HEK293 (cell line): ENCODE measurements around the gene PLXNA2.

Experiments
- GFI1B ChIP-seq: fragments of 450-650 bp; formaldehyde crosslinking; IDR thresholded peaks from 2 replicates; pipeline ENCODE4 v1.5.1; 2016; ENCODE audit warnings: missing biosample characterization, missing genetic modification characterization
- GLIS1 ChIP-seq: fragments of 450-650 bp; formaldehyde crosslinking; IDR thresholded peaks from 2 replicates; pipeline ENCODE4 v1.5.1; 2016; ENCODE audit warnings: missing biosample characterization, missing genetic modification characterization
- HOXA7 ChIP-seq: sonication (generic); formaldehyde crosslinking; IDR thresholded peaks from 2 replicates; pipeline ENCODE4 v1.8.1; 2022; ENCODE audit warnings: missing genetic modification reagents, borderline replicate concordance
- OSR2 ChIP-seq: fragments of 450-650 bp; formaldehyde crosslinking; IDR thresholded peaks from 2 replicates; pipeline ENCODE4 v1.5.1; 2016; ENCODE audit warnings: missing biosample characterization, missing genetic modification characterization
- OVOL3 ChIP-seq: fragments of 450-650 bp; formaldehyde crosslinking; IDR thresholded peaks from 2 replicates; pipeline ENCODE4 v1.5.1; 2016; ENCODE audit warnings: missing biosample characterization, missing genetic modification characterization
- TRIM28 ChIP-seq: IDR thresholded peaks from 2 replicates; pipeline ENCODE4 v1.6.1; 2011; ENCODE audit warnings: low read length, control low read depth, borderline replicate concordance
- WT1 ChIP-seq: fragments of 450-650 bp; formaldehyde crosslinking; IDR thresholded peaks from 2 replicates; pipeline ENCODE4 v1.5.1; 2016; ENCODE audit warnings: missing biosample characterization, missing genetic modification characterization
- YY2 ChIP-seq: fragments of 450-650 bp; formaldehyde crosslinking; IDR thresholded peaks from 2 replicates; pipeline ENCODE4 v1.5.1; 2016; ENCODE audit warnings: missing biosample characterization, missing genetic modification characterization
- ZBTB20 ChIP-seq: fragments of 450-650 bp; formaldehyde crosslinking; IDR thresholded peaks from 2 replicates; pipeline ENCODE4 v1.5.1; 2016; ENCODE audit warnings: missing biosample characterization, missing genetic modification characterization
- ZBTB21 ChIP-seq: fragments of 450-650 bp; formaldehyde crosslinking; IDR thresholded peaks from 2 replicates; pipeline ENCODE4 v1.5.1; 2017; ENCODE audit warnings: missing biosample characterization, missing genetic modification characterization
- ZNF121 ChIP-seq: fragments of 450-650 bp; formaldehyde crosslinking; IDR thresholded peaks from 2 replicates; pipeline ENCODE4 v1.5.1; 2016; ENCODE audit warnings: missing biosample characterization, missing genetic modification characterization
- ZNF184 ChIP-seq: fragments of 450-650 bp; IDR thresholded peaks from 2 replicates; pipeline ENCODE4 v1.5.1; 2018; ENCODE audit warnings: missing biosample characterization, mild to moderate bottlenecking, missing genetic modification characterization
- ZNF2 ChIP-seq: fragments of 450-650 bp; formaldehyde crosslinking; IDR thresholded peaks from 2 replicates; pipeline ENCODE4 v1.5.1; 2016; ENCODE audit warnings: missing biosample characterization, missing genetic modification characterization
- ZNF202 ChIP-seq: fragments of 450-650 bp; formaldehyde crosslinking; IDR thresholded peaks from 2 replicates; pipeline ENCODE4 v1.5.1; 2016; ENCODE audit warnings: missing biosample characterization, missing genetic modification characterization, borderline replicate concordance
- ZNF23 ChIP-seq: fragments of 450-650 bp; formaldehyde crosslinking; IDR thresholded peaks from 2 replicates; pipeline ENCODE4 v1.5.1; 2016; ENCODE audit warnings: missing biosample characterization, missing genetic modification characterization, borderline replicate concordance
- ZNF341 ChIP-seq: fragments of 450-650 bp; formaldehyde crosslinking; IDR thresholded peaks from 2 replicates; pipeline ENCODE4; 2016; ENCODE audit warnings: low read depth, missing biosample characterization, missing genetic modification characterization
- ZNF473 ChIP-seq: fragments of 450-650 bp; formaldehyde crosslinking; IDR thresholded peaks from 2 replicates; pipeline ENCODE4 v1.5.1; 2017; ENCODE audit warnings: missing biosample characterization, missing genetic modification characterization
- ZNF514 ChIP-seq: fragments of 450-650 bp; formaldehyde crosslinking; IDR thresholded peaks from 2 replicates; pipeline ENCODE4 v1.5.1; 2016; ENCODE audit warnings: missing biosample characterization, missing genetic modification characterization
- ZNF549 ChIP-seq: fragments of 450-650 bp; IDR thresholded peaks from 2 replicates; pipeline ENCODE4 v1.5.1; 2018; ENCODE audit warnings: missing biosample characterization, missing genetic modification characterization, mild to moderate bottlenecking, inconsistent platforms, moderate library complexity
- ZNF555 ChIP-seq: fragments of 450-650 bp; formaldehyde crosslinking; conservative IDR thresholded peaks from 2 replicates; pipeline ENCODE4 v1.5.1; 2017; ENCODE audit warnings: missing biosample characterization, mild to moderate bottlenecking, missing genetic modification characterization, inconsistent platforms
- ZNF600 ChIP-seq: fragments of 450-650 bp; formaldehyde crosslinking; IDR thresholded peaks from 2 replicates; pipeline ENCODE4 v1.5.1; 2016; ENCODE audit warnings: missing biosample characterization, missing genetic modification characterization
- ZNF610 ChIP-seq: fragments of 450-650 bp; formaldehyde crosslinking; IDR thresholded peaks from 2 replicates; pipeline ENCODE4 v1.5.1; 2016; ENCODE audit warnings: missing biosample characterization, missing genetic modification characterization, borderline replicate concordance
- ZNF626 ChIP-seq: fragments of 450-650 bp; sonication (Bioruptor Pico); formaldehyde crosslinking; IDR thresholded peaks from 2 replicates; pipeline ENCODE4 v1.5.1; 2018; ENCODE audit warnings: missing biosample characterization, missing genetic modification characterization, inconsistent platforms
- ZNF658 ChIP-seq: fragments of 450-650 bp; formaldehyde crosslinking; IDR thresholded peaks from 2 replicates; pipeline ENCODE4; 2016; ENCODE audit warnings: missing biosample characterization, missing genetic modification characterization
- ZNF660 ChIP-seq: fragments of 450-650 bp; IDR thresholded peaks from 2 replicates; pipeline ENCODE4 v1.5.1; 2018; ENCODE audit warnings: missing biosample characterization, mild to moderate bottlenecking, missing genetic modification characterization
- ZNF768 ChIP-seq: fragments of 450-650 bp; formaldehyde crosslinking; IDR thresholded peaks from 2 replicates; pipeline ENCODE4 v1.5.1; 2018; ENCODE audit warnings: missing biosample characterization, mild to moderate bottlenecking, missing genetic modification characterization
- TF ChIP-seq, protein P1 (sequence below): fragments of 450-650 bp; formaldehyde crosslinking; IDR thresholded peaks from 2 replicates; pipeline ENCODE4 v1.5.1; 2016; ENCODE audit warnings: missing biosample characterization, missing genetic modification characterization
- TF ChIP-seq, protein P2 (sequence below): fragments of 450-650 bp; IDR thresholded peaks from 2 replicates; pipeline ENCODE4 v1.5.1; 2018; ENCODE audit warnings: missing biosample characterization, missing genetic modification characterization
- TF ChIP-seq, protein P3 (sequence below): fragments of 450-650 bp; formaldehyde crosslinking; IDR thresholded peaks from 2 replicates; pipeline ENCODE4 v1.5.1; 2016; ENCODE audit warnings: missing biosample characterization, missing genetic modification characterization

The PLXNA2 gene

DNA sequence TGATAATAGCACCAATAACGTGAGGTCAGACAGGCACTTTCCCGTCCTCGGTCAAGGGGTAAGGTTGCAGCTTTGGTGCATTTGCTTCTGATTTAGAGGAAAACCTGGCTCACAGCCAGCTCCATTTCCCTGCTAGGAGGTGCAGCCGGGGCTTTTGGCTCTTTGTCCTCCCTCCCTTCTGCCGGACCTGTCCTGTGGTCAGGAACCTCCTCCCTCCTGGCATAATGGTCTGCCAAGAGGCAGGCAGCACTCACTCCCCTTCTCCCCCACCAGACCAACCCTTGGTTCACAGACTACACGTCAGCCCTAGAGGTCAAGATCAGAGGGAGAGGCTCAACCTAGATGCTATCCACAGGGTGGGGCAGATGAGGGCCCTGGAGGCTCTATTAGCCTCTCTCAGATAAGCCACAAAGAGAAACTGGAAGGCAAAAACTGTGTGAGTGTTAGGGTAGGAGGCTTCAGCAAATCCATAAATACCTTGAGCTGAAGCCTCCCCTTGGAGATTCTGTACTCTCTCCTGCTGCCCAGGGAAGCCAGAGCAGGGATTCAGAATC is 64.8 kb downstream of the PLXNA2 start (continued):
- TF ChIP-seq GLIS1 (tag by site-specific recombination) (no peak; the same call in 1 of the 2 replicates), ZNF549 (tag by site-specific recombination) (no peak), YY2 (no peak), ZNF660 (tag by site-specific recombination) (no peak), OSR2 (tag by site-specific recombination) (no peak), ZNF600 (tag by site-specific recombination) (0 out of 2 replicates have a peak, but pooled peaks have one; percentile 28), GFI1B (tag by site-specific recombination) (no peak), OVOL3 (tag by site-specific recombination) (no peak), ZBTB21 (no peak), WT1 (tag by site-specific recombination) (peak; percentile 71), ZNF23 (tag by site-specific recombination) (no peak), ZNF768 (tag by site-specific recombination) (no peak), ZNF555 (no peak), HOXA7 (CRISPR knock-in tag) (no peak), ZNF626 (no peak), ZBTB20 (tag by site-specific recombination) (no peak), TRIM28 (peak; percentile 42; the same call in 1 of the 2 replicates), ZNF184 (tag by site-specific recombination) (no peak), ZNF341 (tag by site-specific recombination) (peak; percentile 89), ZNF514 (tag by site-specific recombination) (no peak), ZNF473 (tag by site-specific recombination) (no peak), ZNF610 (tag by site-specific recombination) (no peak), ZNF202 (no peak), ZNF2 (no peak), ZNF121 (tag by site-specific recombination) (no peak), ZNF658 (tag by site-specific recombination) (no peak)
- TF ChIP-seq, protein P1, sequence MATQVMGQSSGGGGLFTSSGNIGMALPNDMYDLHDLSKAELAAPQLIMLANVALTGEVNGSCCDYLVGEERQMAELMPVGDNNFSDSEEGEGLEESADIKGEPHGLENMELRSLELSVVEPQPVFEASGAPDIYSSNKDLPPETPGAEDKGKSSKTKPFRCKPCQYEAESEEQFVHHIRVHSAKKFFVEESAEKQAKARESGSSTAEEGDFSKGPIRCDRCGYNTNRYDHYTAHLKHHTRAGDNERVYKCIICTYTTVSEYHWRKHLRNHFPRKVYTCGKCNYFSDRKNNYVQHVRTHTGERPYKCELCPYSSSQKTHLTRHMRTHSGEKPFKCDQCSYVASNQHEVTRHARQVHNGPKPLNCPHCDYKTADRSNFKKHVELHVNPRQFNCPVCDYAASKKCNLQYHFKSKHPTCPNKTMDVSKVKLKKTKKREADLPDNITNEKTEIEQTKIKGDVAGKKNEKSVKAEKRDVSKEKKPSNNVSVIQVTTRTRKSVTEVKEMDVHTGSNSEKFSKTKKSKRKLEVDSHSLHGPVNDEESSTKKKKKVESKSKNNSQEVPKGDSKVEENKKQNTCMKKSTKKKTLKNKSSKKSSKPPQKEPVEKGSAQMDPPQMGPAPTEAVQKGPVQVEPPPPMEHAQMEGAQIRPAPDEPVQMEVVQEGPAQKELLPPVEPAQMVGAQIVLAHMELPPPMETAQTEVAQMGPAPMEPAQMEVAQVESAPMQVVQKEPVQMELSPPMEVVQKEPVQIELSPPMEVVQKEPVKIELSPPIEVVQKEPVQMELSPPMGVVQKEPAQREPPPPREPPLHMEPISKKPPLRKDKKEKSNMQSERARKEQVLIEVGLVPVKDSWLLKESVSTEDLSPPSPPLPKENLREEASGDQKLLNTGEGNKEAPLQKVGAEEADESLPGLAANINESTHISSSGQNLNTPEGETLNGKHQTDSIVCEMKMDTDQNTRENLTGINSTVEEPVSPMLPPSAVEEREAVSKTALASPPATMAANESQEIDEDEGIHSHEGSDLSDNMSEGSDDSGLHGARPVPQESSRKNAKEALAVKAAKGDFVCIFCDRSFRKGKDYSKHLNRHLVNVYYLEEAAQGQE (tag by site-specific recombination), result no peak
- TF ChIP-seq, protein P2, sequence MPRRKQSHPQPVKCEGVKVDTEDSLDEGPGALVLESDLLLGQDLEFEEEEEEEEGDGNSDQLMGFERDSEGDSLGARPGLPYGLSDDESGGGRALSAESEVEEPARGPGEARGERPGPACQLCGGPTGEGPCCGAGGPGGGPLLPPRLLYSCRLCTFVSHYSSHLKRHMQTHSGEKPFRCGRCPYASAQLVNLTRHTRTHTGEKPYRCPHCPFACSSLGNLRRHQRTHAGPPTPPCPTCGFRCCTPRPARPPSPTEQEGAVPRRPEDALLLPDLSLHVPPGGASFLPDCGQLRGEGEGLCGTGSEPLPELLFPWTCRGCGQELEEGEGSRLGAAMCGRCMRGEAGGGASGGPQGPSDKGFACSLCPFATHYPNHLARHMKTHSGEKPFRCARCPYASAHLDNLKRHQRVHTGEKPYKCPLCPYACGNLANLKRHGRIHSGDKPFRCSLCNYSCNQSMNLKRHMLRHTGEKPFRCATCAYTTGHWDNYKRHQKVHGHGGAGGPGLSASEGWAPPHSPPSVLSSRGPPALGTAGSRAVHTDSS (tag by site-specific recombination), result no peak
- TF ChIP-seq, protein P3, sequence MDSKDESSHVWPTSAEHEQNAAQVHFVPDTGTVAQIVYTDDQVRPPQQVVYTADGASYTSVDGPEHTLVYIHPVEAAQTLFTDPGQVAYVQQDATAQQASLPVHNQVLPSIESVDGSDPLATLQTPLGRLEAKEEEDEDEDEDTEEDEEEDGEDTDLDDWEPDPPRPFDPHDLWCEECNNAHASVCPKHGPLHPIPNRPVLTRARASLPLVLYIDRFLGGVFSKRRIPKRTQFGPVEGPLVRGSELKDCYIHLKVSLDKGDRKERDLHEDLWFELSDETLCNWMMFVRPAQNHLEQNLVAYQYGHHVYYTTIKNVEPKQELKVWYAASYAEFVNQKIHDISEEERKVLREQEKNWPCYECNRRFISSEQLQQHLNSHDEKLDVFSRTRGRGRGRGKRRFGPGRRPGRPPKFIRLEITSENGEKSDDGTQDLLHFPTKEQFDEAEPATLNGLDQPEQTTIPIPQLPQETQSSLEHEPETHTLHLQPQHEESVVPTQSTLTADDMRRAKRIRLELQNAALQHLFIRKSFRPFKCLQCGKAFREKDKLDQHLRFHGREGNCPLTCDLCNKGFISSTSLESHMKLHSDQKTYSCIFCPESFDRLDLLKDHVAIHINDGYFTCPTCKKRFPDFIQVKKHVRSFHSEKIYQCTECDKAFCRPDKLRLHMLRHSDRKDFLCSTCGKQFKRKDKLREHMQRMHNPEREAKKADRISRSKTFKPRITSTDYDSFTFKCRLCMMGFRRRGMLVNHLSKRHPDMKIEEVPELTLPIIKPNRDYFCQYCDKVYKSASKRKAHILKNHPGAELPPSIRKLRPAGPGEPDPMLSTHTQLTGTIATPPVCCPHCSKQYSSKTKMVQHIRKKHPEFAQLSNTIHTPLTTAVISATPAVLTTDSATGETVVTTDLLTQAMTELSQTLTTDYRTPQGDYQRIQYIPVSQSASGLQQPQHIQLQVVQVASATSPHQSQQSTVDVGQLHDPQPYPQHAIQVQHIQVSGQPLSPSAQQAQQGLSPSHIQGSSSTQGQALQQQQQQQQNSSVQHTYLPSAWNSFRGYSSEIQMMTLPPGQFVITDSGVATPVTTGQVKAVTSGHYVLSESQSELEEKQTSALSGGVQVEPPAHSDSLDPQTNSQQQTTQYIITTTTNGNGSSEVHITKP (tag by site-specific recombination), result no peak
- TF ChIP-seq, all 188 proteins: peak for 7
